Neural crest cell (in vitro differentiated cells): ENCODE data around the gene NSDHL. TPM values are rescaled to one million over a fixed set of nuclear protein-coding genes. Genes with fewer than 3 reads are reported as not detected.

Experiments used
- DNase-seq: peaks from one replicate; pipeline ENCODE4 v3.0.0; 2021; ENCODE audit warnings: low read depth, mixed read lengths, low spot score
- H3K27ac Mint-ChIP-seq: one replicate; pipeline ENCODE4 v1.8.0; 2021; ENCODE audit warnings: mild to moderate bottlenecking, mixed read lengths; ENCODE audit not compliant: unreplicated experiment
- H3K27me3 Mint-ChIP-seq: 2 replicates; pipeline ENCODE4 v1.8.0; 2021; ENCODE audit warnings: low read depth, mild to moderate bottlenecking, mixed read lengths
- H3K36me3 Mint-ChIP-seq: 2 replicates; pipeline ENCODE4 v1.8.0; 2021; ENCODE audit warnings: low read depth, mild to moderate bottlenecking, mixed read lengths
- H3K4me1 Mint-ChIP-seq: 2 replicates; pipeline ENCODE4 v1.8.0; 2021; ENCODE audit warnings: mixed read lengths
- H3K4me3 Mint-ChIP-seq: one replicate; pipeline ENCODE4 v1.8.0; 2021; ENCODE audit warnings: mild to moderate bottlenecking, mixed read lengths
- H3K9me3 Mint-ChIP-seq: 2 replicates; pipeline ENCODE4 v1.8.0; 2021; ENCODE audit warnings: mixed read lengths
- CTCF ChIP-seq: fragments of 200-600 bp; sonication (generic); conservative IDR thresholded peaks from 2 replicates; pipeline ENCODE4 v1.5.0; 2021; ENCODE audit warnings: antibody characterized with exemption, mild to moderate bottlenecking
- total RNA-seq: library from RNA; stranded (reverse); gene quantifications from 2 replicates; pipeline ENCODE4 v1.2.1, GENCODE V29; 2021

The NSDHL gene
- total RNA-seq, 1 donor from 2014 or later, result 49.6 TPM

GRCh38 chrX:152902502-152902820 lies 71.6 kb downstream of the NSDHL start:
- H3K9me3 Mint-ChIP-seq, result no peaks in the 10 kb centered on the region
- peaks cover 17% of the 10 kb centered on the region for H3K4me1 Mint-ChIP-seq
- H3K36me3 Mint-ChIP-seq, result no peaks in the 10 kb centered on the region
- TF ChIP-seq CTCF, result no peak
- DNase-seq, result no peak
- H3K4me3 Mint-ChIP-seq, result no peak overlapping the region
- H3K27ac Mint-ChIP-seq, result no peak overlapping the region
- H3K27me3 Mint-ChIP-seq, result no peaks in the 10 kb centered on the region

- Mint-ChIP-seq H3K4me3 (no peak overlapping the region), H3K4me1 (peaks cover 19% of the 10 kb centered on the region), H3K27me3 (no peaks in the 10 kb centered on the region), H3K9me3 (no peaks in the 10 kb centered on the region), H3K27ac (no peak overlapping the region), H3K36me3 (no peaks in the 10 kb centered on the region)
- no peak for TF ChIP-seq CTCF
- no peak for DNase-seq
Measured at GRCh38 chrX:152903589-152903988, 72.7 kb downstream of the NSDHL start.

DNA sequence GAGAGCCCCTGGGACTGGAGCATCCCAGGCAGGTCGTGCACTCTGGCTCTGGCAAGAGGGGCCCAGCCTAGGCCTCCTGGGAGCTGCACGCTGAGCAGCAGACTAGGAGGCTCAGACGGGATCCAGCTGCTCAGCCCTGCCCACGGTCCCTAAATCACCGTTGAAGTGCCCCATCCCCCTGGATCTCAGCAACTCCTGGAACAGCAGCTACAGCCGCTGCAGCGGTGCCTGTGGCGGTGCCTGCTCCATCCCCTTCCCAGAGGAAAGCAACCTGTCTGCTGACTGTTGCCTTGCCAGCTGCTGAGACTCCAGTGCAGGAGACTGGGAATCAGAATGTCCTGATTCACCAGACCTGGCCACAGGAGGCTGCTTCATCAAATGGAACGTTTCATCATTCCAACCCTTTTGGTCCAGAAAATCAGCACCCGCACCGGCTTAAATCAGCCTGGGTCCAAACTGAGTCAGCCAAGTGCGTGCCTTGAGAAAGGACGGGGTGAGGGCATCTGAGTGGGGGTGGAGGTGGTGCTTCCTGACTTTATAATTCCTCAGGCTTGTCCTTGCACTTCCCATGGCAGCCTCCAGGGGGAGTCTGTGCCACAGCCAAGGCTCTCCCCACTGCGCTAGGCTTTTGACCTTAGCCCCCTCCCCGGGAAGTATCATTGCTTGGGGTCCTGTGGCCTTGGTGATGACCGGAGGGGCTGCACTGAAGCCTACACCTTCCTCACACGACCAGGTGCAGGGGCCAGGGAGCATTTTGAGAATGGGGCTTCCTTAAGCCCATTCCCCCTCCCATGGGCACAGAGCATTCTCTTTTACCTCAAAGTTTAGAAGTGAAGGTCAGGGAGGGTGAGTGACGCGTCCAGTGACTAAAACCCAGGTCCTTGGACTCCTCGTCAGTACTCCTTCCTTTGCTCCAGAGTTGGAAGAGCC lies 73.6 kb downstream of the NSDHL start:
- DNase-seq, result peak; percentile 55
- Mint-ChIP-seq H3K27me3 (no peaks in the 10 kb centered on the region), H3K4me1 (peaks cover 19% of the 10 kb centered on the region), H3K36me3 (no peaks in the 10 kb centered on the region), H3K27ac (no peak overlapping the region), H3K9me3 (no peaks in the 10 kb centered on the region), H3K4me3 (no peak overlapping the region)
- TF ChIP-seq CTCF, result peak; percentile 66

DNA sequence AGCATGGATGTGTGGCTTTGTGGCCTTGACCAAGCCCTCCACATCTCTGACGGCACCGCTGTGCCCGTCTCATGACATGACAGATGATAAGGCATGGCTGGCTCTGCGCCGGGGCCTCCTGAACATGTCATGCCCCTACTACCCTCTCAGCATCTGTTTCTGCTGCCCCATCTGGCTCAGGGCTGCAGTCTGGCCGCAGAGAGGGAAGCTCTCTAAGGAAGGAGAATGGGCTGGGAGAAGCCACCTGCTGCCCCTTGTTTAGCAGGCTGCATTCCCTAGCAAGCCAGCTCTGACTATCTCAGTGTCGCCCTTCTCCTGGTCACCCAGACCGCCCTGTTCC lies 74.2 kb downstream of the NSDHL start:
- Mint-ChIP-seq H3K27ac (no peak overlapping the region), H3K4me3 (no peak overlapping the region), H3K9me3 (no peaks in the 10 kb centered on the region), H3K36me3 (no peaks in the 10 kb centered on the region), H3K27me3 (no peaks in the 10 kb centered on the region), H3K4me1 (peaks cover 19% of the 10 kb centered on the region)
- no peak for TF ChIP-seq CTCF
- DNase-seq, result no peak

DNA sequence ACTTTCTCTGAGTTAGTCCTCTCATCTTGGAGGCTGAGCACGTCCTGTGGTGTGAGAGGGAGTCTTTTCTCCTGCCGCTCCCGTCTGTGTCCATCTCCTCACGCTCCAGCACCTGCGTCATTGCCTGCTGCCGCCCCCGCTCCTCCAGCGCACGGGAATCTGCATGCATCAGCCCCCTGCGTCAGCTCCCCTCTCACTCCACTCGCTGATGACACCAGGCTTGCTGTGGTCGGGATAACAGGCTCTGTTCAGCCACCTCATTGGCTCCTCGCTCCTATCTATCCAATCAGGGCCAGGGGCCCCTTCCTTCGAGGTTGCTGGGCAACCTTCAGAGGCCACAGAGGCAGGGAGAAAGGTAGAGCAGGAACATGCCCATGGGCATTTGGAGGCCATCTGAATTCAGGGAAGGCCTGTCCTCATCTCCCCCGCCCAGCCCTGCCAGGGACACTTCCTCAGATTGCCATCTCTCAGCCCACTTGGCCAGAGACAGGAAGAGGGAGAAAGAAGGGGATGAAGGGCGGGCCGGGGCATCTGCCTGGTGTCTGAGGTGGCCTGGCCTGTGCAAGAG lies 76.3 kb downstream of the NSDHL start:
- Mint-ChIP-seq H3K9me3 (no peaks in the 10 kb centered on the region), H3K27ac (no peak overlapping the region), H3K4me1 (peaks cover 13% of the 10 kb centered on the region), H3K27me3 (no peaks in the 10 kb centered on the region), H3K36me3 (no peaks in the 10 kb centered on the region), H3K4me3 (peak overlapping the region; percentile 81)
- peak; percentile 32 for DNase-seq
- no peak for TF ChIP-seq CTCF
